Measurements from ENCODE around the gene ARL6IP4.

ARL6IP4 gene

DNA sequence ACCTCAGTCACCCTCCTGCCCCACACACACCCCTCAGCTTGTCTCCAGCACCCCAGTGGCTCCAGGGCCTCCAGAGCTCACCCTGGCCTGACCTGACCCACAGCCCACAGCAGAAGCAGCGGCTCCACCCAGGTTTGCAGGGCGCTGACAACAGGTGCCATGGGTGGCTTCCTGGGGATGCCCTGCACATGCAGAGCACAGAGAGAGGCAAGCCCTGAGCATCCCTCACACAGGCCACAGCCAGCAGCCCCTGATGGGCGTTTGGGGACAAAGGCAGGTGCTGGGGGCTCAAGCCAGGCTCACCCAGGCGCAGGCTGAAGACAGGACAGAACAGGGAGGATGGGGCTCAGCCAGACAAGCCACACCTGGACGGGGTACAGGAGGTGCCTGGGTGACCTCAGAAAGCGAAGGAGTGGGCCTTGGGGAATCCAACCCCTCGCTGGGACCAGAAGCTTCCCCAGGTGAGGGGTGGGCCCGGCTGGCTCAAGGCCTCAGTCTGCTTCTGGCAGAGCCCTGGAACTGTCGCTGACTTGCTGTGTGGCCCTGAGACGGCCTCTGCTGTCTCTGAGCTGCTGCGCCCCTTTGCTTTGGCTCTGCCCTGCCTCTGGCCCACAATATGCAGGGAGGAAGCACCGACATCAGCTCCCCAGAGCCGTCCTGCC lies 10.6 kb downstream of the ARL6IP4 start:
- DNase-seq (ENCODE audit: low read depth, low spot score) = no peak

DNA sequence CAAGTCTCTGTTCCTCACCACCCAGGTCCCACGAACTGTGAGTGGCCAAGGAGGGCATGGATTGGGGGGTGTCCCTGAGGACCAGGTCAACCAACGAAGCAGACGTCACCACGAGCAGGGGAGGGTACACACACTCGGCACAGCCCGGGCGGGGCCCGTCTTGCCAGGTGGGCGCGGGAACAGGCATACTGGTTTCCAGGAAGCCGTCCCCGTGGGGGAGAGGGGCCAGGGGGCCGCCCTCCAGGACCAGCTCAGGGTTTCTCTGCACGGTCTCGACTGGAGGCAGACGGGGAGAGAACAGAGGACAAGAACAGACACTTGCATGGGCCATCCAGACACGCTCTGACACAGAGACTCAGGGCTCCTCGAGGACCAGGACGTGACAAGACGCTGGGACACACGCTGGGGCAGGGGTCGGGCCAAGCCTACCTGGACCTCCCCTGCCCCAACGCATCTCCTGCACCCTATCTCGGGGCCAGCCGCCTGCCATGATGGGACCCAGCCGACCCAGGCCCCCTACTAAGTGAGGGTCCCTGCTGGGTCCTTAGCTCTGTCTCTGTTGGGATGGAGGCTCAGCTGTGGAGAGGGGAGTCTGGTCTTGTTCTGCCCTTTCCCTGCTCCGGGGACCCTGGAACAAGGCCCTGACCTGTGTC lies 11.3 kb downstream of the ARL6IP4 start:
- DNase-seq (ENCODE audit: low read depth, low spot score) = no peak

DNA sequence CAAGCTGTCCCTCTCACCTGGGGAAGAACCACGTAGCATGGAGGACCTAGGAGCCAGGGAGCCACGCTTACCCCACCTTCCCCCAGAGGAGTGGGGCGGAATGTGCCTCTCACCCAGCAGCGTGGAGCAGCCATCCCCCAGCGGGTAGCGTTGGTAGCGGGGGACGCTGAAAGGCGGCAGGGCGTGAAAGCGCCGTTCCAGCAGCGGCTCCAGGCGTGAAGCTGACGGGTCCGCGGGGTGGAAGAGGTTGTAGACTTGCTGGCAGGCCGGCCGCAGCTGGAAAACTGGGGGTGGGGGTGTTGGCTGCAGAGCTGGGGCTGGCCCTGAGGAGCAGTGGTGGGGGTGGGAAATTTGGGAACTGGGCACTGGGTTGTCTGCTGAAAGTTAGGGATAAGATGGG lies 11.9 kb downstream of the ARL6IP4 start:
- DNase-seq (ENCODE audit: low read depth, low spot score) = no peak

DNA sequence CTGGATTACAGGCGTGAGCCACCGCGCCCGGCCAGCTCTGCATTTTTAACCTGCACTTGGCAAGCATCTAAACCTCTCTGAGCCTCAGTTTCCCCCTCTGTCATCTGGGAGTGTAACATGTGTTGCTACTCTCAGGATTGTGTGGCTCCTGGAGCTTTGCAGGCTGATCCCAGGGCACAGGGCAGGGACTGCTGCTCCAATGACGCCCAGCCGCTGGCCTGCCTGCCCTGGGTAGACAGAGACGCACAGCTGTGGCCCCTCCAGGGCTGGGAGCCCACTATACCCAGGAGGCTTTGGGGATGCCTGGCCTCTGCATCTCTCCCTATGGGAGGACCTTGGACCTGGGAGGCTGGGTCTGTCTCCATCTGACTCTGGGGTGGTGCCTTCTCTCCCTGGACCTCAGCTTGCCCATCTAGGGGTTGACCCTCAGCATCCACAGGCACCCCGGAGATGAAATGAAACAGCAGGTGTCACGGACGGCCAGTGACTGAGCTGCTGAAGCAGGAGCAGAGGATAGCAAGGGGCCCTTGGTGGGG lies 13.7 kb downstream of the ARL6IP4 start:
- DNase-seq (ENCODE audit: low read depth, low spot score) = no peak

DNA sequence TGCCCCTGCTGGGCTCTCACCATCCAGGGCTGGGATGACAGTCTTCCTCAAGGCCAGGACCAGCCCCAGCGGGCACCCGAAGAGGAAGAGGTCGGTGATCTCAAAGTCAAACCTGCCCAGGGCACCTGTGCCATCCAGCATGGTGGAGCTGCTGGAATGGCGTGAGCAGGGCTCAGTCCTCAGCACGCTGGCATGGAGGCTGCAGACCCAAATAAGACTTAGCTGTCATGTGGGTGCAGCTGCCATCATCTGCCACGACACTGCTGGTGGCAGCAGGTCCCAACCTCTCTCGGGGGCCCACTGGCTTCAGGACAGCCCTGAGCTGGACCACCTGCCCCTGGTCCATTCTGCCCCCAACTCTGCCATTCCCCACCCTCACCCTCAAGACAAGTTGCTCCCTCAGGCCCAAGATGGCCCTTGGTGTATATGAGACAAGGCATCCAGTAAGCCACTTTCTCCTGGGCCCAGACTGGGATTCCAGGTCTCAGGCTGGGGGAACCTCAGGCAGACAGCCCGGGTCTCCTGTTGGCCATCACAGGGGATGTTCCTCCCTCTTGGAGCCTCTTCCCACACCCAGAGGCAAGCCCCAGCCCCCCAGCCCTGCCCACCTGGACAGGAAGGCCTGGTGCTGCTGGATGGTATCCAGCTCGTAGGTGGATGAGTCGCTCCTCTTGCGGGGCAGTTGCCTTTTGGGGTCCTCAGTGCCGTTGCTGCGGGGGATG lies 14.5 kb downstream of the ARL6IP4 start:
- no peak for DNase-seq (ENCODE audit: low read depth, low spot score)

DNA sequence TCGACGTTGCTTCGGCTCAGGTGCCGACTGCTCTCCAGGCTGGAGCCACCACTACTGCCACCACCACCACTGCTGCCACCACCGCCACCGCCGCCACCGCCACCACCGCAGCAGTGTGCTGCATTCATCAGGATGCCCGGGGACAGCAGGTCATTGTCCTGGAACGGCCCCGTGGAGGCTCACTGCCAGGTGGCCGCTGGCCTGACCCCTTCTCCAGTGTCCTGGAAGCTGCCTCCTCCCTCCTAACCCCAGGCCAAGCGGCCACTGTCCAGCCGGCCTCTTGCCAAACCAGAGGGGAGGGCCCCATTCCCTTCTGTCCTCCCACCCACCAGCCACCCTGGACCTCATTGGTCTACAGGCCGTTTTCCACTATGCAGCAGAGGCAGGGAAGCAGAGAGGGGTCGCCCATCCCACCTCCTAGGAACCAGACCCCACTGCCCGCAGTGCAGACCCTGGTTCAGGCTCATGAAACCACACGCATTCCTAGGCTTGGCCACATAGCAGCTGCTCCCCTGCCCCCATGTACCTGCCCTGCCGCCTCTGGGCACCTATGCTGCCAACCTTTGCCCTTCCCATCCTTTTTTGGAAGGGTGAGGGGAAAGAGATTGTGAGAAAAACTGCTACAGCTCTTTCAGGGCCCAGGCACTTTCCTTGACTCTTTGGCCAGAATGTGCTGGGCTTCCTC lies 15.2 kb downstream of the ARL6IP4 start:
- DNase-seq (ENCODE audit: low read depth, low spot score) = no peak

DNA sequence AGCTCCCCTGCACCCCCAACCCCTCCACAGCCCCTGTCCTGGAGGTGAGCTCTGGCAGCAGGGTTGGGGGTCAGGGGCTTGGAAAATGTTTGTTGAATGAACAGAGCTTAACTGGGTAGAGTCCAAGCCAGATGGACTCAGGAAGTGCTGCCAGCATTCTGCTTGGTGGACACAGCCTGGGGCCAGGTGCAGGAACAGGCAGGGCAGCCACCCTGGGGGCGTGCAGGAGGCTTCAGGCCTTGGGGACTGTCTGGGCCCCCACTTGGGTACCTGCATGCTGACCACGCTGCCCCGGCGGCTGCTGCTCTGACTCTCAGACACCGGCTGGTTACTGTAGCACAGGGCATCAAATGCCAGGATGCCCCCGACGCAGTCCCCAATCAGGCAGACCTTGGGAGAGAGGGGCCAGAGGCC lies 15.7 kb downstream of the ARL6IP4 start:
- DNase-seq (ENCODE audit: low read depth, low spot score) = no peak

DNA sequence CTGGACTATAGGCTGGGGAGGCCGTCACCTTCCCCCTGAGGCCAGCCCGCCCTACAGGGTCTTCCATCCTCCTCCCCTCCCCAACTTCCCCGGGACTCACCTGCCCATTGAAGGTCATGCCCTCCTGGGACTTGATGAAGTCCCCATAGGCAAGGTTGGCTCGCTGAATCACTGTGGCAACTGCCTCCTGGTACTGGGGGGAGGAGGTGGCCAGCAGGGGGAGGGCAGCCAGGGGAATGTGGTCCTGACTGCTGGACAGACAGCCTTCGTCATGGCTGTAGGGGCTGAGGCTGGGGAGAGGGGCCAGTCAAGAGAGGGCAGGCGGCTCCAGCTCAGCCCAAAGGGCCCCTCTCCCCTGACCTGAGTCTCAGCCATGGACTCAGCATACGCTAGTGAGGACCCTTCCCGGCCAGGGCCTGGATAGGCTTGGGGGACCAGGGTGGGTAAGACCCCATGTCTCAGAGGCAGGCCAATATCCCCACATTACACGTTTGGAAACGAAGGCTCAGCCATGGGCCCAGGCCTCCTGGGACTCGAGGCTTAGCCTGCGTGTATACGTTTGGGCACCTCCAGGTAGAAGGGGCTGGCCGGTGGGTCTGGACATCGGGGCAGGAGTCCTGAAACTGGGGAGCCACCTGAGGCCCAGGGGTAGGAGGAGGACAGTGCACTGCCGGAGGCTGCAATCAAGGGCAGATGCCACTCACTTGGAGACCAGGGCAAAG lies 16.3 kb downstream of the ARL6IP4 start:
- no peak for DNase-seq (ENCODE audit: low read depth, low spot score)

DNA sequence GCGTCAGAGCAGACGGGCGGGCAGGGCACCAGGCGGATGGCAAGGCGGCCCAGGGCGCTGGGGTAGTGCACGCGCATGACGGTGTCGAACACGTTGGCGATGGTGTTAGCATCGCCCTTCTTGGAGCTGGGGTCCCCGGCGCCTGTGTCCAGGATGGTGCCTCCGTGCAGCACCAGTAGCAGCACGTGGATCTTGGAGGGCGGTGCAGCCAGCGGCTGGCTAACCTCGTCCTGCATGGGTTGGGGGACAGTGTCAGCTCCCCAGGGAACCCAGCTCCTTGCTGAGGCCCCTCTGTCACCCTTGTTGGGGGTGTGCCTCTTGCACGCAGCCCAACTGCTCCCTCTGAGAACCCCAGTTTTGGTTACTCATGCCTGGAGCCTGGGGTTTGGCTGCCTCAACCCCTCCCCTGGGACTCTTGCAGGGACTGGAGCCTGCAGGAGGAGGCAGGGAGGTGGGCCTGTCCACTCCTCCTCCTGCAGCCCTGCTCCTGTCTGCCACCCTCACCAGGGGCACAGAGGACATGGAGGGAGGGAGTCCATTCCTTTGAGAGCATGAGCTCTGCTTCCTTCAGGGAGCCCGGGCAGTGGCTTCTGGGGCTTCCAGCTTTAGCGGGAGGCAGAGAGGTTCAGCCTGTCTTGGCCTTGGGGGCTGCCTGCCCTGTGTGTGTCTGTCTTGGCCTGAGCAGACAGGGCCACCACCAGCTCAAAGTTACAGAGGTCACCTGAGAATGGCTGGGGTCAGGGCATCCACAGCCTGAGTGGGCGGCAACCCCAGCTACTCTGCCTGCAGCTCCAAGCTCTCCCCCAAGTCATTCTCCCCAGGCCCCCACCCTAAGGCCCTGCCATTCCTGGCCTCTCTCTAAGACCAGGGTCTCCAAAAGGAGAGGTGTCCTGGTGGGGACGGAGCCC lies 17.1 kb downstream of the ARL6IP4 start:
- DNase-seq (ENCODE audit: low read depth, low spot score) = no peak

DNA sequence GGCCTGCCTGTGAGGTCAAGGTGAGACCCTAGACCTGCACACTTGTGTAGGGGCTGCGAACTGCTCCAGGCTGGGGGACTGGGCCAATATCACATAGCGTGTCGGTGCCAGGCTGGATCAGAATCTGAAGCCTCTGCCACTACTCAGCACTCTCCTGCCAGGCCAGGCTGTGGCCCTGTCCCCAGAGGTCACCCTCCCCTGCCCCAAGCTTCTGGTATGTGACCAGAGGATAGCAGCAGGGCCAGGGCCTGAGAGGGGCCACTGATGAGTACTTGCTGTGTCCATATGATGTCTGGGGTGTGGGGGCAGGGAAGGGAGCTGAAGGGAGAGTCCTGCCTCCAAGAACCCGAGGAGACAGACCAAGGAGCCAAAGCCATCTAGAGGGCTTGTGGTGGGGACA lies 17.8 kb downstream of the ARL6IP4 start:
- no peak for DNase-seq (ENCODE audit: low read depth, low spot score)

DNA sequence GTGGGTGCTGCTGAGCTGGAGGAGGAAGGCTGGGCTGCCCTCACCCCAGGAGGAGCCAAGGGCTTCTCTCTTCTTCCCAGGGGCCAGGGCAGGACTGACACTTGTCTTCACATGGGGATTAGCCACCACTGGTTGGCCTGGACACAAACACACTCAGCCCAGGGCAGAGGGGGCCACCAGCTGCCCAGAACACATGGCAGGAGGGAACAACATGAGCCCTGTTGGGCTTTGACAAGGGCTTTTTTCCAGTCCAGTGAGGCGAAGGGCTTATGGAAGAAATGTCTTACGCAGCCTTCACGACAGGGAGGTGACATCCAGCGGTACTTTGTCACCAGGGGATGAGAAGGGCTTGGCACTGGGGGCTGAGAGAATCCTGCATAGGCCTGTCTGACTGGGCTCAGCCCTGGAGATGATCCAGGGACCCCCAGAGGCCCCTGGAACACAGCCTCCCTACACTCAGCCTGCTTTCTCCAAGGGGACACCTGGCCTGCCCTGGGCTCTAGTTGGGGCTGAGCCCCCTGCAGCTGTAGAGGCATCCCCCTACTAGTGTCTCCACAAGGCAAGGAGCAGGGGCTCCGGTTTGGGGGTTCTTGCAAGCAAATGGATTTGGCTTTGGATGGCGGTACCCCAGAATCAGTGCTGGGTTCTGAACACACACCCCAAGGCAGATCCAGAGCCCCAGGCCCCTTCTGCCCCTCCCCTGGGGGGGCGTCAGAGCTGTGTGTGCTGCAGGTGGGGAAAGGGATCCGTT lies 18.9 kb downstream of the ARL6IP4 start:
- DNase-seq (ENCODE audit: low read depth, low spot score) = no peak

DNA sequence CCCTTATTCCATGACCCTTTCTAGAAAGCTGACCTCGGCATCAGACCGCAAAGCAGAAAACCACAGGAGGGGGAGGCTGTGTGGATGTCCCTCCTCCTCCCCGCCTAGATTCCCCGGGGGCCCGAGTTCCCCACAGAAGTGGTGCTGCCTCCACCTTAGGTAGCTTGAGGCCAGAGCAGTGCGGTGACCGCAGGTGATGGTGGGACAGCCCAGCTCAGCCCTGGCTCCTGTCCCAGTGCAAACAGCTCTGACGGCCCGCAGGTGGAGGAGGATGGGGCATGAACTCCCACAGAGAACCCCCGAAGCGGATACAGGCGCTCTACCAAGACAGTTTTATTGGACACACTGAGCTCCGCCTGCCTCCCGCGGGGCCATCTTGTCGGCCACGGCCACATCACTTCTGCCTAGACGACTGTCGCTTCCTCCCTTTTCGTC lies 19.5 kb downstream of the ARL6IP4 start:
- DNase-seq (ENCODE audit: low read depth, low spot score) = no peak

DNA sequence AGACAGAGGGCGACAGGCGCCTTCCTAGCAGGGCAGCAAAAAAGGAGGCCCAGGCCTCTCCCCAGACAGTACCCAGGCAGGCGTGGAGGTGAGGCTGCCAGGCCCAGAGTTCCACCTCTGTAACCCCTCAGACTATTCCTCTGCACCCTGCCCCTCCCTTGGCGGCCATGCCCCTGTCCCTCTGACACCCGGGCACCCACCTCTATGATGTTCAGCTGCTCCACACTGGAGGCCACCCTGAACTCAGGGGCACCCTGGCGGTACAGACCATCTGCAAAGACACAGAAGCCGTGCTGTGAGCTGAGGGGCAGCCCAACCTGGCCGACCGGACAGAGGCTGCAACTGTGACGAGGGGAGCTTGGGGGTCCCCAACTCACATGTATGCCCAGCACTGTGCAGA lies 20.1 kb downstream of the ARL6IP4 start:
- DNase-seq (ENCODE audit: low read depth, low spot score) = no peak

DNA sequence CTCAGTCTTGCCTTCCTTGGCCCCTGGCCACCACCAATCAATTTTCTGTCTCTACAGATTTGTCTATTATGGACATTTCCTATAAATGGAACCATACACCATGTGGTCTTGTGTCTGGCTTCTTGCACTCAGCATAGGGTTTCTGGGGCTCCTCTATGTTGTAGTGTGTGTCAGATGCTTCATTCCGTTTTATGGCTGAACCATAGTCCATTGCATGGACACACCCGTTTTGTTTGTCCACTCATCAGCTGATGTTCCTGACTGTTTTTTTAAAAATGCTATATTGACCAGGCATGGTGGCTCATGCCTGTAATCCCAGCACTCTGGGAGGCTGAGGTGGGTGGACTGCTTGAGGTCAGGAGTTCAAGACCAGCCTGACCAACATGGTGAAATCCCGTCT lies 21.0 kb downstream of the ARL6IP4 start:
- no peak for DNase-seq (ENCODE audit: low read depth, low spot score)

DNA sequence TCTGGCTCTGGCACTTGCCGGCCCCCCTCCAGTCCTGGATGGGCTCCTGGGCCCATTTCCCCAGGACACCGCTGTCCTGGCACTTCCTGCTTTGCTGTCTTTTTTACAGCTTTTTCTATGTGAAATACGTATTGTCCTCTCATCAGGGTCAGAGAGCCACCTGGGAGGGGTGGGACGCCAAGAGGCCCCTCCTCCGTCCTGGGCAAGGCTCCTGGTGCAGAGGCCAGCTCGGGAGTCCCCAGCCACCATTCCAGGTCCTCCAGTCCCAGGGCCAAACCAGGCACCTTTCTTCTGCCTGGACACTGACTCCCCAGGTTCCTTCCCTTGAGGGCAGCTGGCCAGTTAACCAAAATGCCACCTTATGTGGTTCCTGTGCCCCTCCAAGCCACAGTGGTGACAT lies 22.8 kb downstream of the ARL6IP4 start:
- DNase-seq (ENCODE audit: low read depth, low spot score) = no peak

DNA sequence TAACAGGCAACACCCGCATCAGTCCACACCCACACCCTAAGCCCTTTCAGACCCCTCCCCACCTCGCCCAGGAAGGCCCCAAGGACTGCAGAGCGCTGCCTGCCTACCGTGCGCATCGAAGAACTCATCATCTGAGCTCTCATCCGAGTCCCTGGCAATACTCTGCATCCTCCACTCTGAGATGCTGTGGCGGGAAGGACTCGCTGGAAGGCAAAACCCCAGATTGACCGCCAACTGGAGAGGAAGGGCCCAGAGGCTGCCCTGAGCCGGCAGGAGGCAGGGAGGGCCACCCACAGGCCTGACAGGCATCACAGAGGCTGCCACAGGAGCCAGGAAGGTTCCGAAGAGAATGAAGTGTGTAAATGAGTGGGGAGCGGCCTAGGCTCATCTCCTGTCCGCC lies 23.8 kb downstream of the ARL6IP4 start:
- DNase-seq (ENCODE audit: low read depth, low spot score) = no peak

DNA sequence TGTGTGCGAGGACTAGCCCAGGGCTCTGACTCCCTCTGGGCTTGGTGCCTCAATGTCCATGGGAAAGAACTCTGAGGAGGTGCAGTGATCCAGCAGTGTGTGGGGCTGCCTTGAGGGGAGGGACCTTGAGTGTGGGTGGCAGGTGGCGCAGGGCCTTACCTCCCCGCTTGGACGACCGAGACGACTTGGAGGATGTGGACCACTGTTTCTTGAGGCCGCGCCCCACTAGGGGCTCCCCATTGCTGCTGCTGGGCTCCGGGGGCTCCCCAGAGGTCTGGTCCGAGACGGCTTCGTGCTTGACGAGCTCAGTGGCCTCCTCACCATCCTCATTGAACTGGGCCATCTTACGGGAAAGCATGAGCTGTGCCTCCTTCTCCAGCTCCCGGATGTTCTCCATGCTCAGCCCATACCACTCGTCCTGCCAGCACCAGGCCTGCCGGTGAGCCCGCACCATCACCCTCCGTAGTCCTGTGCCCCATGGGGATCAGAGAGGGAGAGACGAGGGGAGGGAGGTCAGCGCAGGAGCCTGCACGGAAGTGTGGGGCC lies 24.7 kb downstream of the ARL6IP4 start:
- no peak for DNase-seq (ENCODE audit: low read depth, low spot score)

DNA sequence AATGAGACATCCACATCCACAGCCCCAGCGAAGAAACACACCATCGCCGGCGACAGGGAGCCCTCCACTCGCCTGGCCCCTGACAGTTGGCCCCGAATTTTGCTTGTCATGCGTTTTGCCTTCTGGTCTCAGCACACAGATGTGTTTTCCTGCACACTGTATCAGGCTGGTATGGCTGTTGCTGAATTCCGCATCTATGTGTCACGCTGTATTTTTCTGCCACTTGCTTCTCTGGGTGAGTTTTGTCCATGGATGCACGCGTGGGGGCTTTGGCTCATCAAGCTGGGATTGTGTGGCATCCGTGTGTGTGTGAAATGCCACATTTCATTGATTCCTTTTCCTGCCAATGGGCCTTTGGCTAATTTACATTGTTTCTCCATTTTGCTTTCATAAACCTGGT lies 26.5 kb downstream of the ARL6IP4 start:
- DNase-seq (ENCODE audit: low read depth, low spot score) = no peak

DNA sequence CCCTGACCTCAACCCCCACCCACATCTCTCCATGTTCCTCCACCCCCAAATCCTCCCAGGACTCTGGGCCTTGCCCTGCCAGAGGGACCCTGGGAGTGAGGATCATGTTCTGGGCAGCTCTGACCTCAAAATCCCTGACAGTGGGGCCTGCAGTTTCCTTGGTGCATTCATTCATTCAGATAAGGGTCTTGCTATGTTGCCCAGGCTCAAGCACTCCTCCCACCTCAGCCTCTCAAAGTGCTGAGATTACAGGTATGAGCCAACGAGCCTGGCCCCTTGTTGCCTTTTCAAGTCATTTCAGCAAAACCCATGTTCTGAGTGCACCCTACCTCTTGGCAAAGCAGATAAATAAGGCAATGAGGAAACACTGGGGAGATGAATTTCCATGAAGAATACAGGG lies 29.6 kb downstream of the ARL6IP4 start:
- DNase-seq (ENCODE audit: low read depth, low spot score) = no peak

Data from ELF-1 (cell line).